NCI-H187 (cell line): Measurements from ENCODE around the gene ZNF143.
"Not testable (repeated sequence)": the region's sequence is repeated elsewhere in the genome, so short reads cannot be mapped to it uniquely, and the experiment has no call there.

Experiments used
- DNase-seq, 2 experiments: peaks; one replicate each; lab custom pipeline; 2025; lab: John Stamatoyannopoulos, UW

The ZNF143 gene

DNA sequence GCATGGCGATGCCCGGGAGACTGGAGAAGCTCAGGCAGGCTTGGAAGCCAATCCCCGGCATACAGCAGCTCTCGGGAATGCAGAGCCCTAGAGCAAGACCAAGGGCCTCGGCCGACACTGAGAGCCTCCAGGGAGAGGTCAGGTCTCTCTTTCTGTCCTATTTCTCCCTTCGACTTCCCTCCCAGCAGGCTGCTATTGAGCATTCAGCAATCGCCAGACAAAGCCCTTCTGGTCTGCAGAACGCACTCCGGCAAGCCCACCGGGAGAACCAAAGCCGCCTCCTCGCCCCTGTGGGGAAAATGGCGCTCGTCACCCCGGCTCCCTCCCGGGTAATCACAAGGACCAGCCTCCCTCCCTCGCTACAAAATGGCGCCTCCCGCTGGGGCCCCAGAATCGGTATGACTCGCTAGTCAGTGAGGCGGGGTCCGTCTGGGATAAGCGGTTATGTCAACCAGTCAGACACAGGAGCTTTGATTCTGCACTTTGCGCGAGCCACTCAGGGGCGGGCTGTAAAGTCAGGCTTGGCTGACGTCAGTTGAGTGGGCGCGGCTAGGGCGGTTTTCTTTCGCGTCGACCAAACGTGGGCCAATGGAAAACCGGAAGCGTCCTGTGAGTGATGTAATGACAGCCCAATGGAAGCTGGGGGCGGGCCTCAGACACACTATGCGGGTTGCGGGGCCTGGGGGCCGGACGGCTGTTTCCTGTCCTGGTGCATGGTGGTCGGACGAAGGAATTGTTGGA is at the start of gene ZNF143:
ZNF143 (plus strand) TSS at position 691 of the 741 bp plus-strand sequence. CDS start 10,297 bp downstream, outside the sequence.
- DNase-seq = peak; percentile 99 to 100

DNA sequence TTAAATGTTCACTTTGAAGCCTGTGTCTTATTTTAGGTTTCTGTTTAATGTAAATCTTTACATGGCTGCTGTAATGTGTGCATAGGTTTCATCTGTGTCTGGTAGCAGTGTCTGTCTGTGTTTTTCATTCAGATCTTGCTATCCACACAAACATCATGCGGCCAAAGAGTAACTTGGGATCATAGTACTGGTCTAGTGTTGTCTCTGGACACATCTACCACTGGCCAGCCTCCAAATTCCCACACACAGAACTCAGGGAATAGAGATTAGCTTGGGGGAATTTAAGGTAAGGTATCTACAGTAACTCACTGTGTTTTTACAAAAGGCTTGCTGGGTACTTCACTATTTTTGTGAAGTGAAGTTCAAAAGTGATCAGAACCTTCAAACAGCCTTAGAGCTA is 32.1 kb upstream of the ZNF143 start:
- DNase-seq = no peak

DNA sequence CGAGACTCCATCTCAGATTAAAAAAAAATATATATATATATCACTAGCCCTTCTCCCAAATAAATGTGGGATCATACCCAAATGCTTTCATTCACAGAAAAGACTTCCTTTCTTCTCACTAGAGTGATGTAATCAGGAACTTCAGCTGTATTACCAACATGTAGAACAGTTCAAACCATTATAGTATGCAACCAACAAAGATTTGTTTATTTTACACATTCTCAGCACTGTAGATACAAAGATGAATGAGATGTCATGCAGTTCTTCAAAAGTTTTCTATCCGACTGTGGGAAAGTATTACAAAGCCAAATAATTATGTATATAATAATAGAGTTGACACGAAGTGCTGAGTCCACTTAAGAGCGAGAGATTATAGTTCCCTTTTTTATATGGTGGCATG is 22.2 kb upstream of the ZNF143 start:
- no peak for DNase-seq

DNA sequence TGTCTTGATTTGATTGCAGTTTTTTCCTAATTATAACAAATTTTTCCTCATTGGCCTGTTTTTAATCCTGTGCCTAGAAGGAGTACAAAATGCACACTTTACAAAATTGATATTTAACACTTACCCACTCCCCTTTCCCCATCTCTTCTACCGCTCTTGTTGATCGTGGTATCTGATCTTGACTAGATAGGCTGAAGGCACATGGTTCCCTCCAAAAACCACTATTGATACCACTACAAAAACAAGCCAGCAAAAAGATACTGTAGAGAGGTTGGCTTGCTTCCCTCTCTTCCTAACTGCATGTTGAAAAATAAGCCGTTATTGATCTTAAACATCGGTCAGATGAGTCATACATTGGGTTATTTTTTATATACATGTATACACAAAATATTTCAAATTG is 14.6 kb upstream of the ZNF143 start:
- DNase-seq = no peak

DNA sequence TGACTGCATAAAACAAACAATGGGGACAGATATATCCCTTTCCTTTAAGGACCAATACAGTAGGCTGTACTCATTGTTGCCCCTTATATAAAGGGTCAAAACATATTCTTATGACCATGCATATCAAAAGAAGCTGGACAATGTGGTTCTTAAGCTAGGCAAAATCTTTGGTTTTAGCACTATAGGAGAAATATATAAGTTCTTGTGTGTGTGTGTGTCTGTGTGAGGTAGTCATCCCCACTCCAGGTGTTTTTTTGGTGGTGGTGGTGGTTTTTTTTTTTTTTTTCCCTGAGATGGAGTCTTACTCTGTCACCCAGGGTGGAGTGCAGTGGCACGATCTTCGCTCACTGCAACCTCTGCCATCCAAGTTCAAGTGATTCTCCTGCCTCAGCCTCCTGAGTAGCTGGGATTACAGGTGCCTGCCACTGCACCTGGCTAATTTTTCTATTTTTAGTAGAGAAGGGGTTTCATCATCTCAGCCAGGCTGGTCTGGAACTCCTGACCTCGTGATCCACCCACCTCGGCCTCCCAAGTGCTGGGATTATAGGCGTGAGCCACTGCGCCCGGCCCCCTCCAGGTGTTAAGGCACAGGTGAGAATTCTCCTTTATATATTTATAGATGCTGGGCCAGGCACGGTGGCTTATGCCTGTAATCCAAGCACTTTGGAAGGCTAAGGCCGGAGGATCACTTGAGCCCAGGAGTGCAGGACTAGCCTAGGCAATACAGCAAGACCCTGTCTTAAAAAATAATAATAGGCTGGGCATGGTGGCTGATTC is 12.0 kb upstream of the ZNF143 start:
- no peak for DNase-seq

DNA sequence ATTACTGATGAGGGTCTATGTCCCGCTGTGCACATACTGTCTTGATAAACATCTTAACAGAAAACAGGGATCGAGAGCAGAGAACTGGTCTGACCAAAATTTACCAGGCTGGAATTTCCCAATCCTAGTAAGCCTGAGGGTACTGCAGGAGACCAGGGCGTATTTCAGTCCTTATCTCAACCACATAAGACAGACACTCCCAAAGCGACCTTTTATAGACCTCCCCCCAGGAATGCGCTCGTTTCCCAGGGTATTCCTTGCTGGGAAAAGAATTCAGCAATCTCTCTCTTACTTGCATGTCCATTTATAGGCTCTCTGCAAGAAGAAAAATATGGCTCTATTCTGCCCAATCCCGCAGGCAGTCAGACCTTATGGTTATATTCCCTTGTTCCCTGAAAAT is 8.8 kb upstream of the ZNF143 start:
- not testable (repeated sequence) for DNase-seq

DNA sequence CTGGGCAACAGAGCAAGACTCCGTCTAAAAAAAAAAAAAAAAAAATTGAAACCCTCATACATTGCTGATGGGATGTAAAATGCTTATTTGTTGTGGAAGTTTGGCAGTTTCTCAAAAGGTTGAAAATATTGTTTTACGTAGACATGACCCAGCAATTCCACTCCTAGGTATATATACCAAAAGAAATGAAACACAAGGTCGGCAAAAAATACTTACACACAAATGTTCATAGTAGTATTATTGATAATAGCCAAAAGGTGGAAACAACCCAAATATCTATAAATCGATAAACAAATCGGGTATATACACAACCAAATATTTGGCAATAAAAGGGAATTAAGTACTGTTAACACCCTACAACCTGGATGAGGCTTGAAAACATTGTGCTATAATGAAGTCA is 5.1 kb upstream of the ZNF143 start:
- DNase-seq = no peak

DNA sequence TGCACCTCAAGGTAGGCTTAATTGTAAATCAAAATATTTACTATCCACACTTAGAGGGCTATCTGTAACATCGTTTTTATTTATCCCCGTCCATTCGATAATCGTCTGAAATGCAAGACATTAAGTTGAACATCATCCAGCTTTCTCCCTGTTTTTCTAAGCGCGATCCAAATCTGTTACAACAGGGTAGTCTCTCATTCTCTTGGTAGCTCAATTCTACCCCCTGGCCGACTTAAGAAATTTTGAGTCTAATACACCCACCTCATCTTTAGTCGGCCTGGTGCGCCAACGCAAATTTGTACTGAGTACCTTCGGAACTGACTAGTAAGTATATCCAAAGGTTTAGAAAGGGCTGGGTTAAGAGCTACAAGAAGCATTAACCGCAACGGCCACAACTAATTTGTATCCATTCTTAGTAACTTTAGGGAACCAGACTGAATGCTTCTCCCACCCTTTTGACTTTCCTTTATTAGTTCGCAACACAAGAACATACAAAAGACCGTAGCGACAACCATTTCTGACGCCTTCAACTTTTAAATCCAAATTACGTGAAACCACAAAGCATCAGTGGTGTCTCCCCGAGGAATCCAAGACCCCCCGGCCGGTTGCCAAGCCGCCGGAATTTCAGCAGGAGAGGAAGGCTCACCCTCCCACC is 1.0 kb upstream of the ZNF143 start:
- DNase-seq = peak in 1 of 2 experiments; percentile 71

DNA sequence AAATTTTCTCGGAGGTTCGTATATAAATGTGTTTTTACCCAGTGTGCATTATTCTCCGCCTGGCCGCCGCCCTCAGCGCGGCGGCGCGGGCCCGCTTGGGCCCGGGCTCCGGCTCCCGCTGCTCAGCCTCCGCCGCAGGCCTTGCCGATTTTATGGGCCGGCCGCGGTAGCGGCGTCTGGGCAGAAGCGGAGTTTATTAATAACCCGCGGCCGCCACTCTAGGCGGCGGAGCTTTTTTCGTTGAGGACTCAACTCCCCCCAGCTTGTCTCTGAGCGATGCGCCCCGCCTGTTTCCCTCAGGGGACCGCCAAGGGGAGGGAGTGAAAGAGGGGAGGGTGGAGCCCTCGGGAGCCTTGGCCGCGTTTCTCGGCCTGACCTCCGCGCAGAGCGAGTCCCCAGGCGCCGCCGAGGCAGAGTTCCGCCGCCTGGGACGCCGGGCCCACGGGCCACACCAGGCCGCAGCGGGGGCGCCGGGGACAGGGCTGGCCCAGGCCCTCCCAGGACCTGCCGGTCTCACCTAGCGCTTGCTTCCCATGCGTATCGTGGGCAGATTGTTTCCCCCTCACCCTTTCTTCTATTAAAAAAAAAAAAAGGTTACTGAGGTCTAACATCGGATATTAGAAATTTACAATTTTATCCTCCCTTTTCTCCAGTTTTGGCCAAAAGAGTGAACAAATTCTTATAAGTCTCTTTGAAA is 399 bp downstream of the ZNF143 start:
- DNase-seq = peak; percentile 88 to 96

DNA sequence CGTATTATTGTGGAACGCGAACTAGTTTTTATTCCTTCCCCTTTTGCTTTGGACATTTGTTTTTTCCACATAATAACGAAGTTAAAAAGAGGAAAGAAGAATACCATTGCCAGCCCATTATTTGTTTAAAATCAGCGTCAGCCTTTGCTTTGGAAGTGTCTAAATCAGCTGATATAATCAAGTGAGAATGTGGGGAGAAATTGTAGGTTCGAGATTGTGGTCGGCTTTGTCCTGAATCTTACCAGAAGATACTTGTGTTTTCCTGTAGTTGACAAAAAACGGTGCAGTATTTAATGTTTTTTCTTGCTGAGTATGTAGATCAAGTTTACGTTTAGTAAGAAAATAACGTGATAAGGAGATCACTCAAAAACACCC is 935 bp downstream of the ZNF143 start:
- DNase-seq = no peak

DNA sequence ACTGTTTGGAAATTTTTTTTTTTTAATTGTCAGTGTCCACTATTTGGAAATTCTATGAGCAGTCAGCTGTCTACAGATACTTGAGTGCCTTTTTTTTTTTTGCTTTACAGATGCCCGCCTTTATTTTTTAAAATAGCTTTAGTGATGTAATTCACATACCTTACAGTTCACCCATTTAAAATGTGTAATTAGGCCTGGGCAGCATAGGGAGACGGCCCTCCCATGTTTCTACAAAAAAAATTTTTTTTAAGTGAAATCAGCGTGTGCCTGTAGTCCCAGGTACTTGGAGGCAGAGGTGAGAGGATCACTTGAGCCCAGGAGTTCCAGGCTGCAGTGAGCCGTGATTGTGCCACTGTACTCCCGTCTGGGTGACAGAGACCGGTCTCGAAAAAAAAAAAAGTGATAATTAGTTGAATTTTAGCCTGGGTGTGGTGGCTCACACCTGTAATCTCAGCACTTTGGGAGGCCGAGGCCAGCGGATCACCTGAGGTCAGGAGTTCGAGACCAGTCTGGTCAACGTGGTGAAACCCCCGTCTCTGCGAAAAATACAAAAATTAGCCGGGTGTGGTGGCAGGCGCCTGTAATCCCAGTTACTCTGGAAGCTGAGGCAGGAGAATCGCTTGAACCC is 1.5 kb downstream of the ZNF143 start:
- no peak for DNase-seq

DNA sequence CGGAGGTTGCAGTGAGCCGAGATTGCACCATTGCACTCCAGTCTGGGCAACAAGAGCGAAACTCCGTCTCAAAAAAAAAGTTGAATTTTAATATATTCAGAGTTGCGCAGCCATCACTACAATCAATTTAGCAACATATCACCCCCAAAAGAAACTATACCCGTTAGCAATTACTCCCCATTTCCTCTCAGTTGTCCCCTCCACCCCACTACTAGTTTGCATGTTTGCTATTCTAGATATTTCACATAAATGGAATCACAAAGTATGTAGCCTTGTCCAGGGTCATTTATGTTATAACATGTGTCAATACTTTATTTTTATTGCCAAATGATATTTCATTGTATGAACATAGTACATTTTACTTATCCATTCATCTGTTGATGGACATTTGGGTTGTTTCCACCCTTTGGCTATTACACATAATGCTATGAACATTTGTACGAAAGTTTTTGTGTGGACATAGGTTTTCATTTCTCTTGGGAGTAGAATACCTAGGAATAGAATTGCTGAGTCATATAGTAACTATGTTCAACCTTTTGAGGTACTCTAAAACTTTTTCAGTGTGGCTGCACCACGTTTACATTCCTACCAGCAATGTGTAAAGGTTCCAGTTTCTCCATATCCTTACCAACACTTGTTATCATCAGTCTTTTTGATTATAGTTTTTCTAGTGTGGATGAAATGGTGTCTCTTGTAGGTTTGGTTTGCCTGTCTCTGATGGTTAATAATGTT is 2.2 kb downstream of the ZNF143 start:
- no peak for DNase-seq

DNA sequence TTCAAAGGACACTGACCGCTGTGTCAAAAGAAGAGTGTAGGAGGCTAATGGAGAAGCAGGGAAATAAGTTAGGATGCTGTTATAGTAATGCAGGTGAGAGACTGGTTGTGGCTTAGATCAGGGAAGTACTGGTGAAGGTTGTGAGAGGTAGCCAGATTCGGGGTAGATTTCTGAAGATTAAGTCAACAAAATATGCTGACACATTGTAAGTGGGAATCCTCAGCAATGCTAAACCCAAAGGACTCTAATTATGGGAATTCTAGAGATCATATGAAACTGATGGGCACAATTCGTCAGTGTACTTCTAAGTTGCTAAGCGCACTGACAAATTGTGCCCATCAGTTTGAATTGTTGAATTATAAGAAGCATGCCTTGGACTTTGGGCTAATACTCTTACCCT is 10.0 kb downstream of the ZNF143 start:
- no peak for DNase-seq

DNA sequence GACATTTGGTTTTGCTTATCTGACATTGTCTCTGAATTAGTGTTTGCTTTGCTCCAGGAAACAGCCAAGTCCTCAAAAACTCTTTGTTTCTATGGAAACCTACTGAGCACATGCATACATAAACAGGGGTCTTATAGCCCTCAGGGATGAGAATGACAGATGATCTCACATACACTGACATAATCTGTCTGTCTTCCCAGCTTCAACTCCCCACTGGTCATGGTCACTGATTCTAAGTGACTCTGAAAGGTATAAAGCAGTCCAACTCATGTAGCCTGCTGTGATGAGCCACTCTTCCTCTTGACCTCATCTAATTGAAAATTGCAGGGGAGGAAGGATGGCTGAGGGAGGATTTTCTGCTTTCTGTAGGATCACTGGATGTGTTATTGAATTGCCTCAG is 12.6 kb downstream of the ZNF143 start:
- DNase-seq = peak; percentile 8 to 9

DNA sequence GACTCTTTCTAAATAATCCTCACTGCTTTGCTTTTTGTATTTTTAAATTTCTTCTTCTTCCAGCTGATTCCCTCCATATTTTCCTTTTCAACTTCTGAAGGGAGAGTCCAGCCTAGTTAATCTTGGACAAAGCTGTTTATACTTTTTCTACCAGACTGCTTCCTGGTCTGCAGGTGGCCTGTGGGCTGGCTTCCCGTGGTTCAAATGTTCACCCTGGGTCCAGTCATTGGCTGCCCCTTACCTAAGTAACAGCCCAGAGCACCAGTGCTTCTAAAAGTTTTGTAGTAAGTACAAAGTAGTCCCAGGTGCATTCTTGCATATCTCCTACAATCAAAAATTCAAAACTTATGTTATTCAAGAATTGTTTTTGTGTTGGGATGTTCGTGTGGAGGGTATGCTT is 19.1 kb downstream of the ZNF143 start:
- DNase-seq = no peak

DNA sequence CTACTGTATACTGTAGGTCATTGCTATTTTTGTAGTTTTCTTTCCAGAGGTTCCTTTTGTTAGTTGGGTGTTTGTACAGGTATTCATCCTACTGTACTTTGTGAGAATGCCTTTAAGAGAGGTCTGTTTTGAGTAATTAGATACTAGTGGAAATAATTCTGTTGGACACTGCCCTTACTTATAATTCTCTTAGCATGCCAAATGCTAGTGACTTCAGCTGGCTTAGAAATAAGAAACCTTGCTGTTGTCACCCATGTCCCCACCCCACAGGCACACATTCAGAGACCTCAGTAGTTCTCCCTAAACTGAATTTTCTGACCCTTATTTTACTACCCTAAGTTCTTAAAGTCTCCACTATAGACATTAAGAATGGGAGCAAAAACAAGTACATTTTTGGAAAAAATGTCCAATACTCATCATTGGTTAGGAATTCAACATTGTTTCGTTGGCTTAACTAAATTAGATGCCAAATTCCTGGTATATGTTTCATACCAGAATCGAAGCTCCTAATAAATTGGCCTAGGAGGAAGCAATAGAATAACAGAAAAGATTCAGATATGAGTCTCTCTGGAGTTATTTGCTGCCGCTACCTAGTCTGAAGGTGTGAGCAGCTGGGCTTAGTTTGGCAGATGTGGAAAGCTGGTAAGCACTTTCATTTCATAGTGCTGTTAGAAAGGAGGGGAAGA is 28.4 kb downstream of the ZNF143 start:
- DNase-seq = no peak

DNA sequence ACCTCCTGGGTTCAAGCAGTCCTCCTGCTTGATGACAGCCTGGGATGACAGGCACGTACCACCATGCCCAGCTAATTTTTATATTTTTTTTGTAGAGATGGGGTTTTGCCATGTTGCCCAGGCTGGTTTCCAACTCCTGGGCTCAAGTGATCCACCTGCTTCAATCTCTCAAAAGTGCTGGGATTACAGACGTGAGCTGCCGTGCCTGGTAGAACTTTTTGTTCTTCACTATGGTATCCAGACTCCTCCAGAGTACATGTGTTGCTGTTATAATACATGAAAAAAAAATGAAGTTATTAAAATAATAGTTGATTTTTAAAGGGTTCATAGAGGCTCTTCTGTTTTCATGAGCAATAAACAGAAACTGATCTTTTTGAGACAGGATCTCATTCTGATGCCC is 29.6 kb downstream of the ZNF143 start:
- DNase-seq = no peak

DNA sequence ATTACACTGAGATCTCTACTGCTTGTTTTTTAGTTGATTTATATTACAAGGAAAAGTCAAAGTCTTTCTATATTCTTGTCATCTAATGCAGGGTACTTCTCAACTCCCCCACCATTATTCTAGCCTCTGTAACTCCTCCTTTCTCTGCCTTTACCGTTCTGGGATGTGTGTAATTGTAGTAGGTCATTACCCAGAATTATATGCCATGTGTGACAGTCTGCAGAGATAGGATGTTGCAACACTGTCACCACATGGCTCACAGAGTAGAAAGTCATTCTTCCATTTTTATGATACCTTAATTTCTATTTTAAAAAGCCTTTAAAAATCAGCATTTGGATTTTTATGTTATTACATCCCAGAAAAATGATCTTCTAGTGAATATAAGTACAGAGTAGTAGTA is 32.7 kb downstream of the ZNF143 start:
- DNase-seq = no peak

DNA sequence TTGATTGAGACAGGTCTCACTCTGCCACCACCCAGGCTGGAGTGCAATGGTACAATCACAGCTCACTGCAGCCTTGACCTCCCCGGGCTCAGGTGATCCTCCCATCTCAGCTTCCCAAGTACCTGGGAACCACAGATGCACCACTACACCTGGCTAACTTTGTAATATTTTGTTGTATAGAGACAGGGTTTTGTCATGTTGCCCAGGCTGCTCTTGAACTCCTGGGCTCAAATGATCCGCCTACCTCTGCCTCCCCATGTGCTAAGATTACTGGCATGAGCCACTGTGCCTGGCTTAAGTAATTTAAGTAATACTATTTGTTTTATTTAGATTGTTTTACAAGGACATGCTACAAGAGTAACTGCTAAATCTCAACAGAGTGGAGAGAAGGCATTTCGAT is 33.5 kb downstream of the ZNF143 start:
- DNase-seq = no peak

DNA sequence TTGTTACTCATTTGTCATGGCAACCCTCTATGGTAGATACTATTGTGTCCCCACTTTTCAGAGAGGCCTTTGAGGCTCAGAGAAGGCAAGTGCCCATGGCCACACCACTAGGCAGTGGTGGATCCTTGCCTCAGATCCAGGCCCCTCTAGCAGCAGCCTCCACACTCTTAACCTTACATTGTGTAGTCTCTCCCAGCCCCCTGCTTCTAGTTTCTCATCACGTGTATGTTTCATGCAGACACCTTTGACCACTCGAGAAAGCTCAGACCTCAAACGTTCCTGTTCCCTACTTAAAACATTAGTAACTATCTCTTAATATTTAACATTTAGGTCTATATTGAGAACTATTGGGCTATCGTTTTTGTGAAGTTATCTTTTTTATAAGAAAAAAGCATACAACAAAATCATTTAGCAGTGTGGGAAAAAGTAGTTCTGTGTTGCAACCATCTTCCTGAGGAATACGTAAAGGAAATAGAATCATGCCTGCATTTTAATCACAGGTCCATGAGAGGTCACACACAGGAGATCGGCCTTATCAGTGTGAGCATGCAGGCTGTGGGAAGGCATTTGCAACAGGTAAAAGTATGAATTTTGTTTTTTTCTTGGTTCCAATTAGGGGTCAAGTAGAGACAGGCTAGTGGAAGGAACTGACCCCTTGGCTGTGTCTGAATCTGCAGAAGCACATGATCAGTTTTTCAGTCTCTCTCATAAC is 35.1 kb downstream of the ZNF143 start:
- DNase-seq = no peak
